GM21528 (cell line): ENCODE measurements around the gene SENP2.

Experiments used
- ATAC-seq: cut with Tn5 transposase; IDR thresholded peaks from one replicate; pipeline ENCODE4 v1.9.1; 2021; ENCODE audit warnings: mild to moderate bottlenecking, moderate library complexity; ENCODE audit not compliant: unreplicated experiment, low FRiP score

Gene SENP2

DNA sequence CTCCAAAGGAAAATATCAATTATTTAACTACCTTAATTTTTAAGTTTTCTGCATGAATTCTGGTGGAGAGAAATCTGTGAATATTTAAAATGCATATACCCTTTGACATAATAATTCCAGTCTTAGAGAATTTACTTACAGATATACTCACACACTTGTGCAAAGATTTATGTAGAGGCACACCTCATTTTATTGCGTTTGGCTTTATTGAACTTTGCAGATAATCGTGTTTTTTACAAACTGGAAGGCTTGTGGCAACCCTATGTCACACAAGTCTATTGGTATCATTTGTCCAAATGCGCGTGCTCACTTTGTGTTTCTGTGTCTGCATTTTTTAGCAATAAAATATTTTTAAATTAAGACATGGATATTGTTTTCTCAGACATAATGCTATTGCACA, 81.5 kb downstream of the SENP2 start:
- ATAC-seq = no peak

DNA sequence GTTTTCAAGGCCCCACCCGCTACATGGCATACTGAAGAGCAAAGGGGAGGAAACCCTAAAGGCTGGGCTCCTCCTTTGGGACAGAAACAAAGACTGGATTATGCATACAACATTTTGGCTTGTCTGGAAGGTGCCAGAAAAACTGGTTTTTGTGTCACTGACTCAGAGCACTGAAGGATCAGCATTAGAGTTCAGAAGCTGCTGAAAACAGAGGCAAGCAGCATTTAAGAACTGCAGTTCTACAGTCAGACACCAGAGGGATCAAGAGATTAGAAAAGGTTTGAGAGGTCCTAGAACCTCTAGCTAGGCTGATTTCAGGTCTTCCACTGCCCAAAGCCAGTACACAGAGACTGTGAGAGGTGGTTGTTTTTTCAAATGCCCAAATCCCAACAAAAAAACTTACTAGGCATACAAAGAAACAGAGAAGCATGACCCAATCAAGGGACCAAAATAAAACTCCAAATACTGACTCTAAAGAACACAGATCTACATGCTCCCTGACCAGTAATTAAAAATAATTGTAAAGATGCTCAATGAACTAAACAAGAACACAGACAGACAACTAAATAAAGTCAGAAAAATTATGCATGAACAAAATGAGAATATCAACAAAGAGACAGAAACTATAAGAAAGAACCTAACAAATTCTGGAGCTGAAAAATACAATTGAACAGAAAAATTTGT, 91.2 kb downstream of the SENP2 start:
- ATAC-seq = no peak

DNA sequence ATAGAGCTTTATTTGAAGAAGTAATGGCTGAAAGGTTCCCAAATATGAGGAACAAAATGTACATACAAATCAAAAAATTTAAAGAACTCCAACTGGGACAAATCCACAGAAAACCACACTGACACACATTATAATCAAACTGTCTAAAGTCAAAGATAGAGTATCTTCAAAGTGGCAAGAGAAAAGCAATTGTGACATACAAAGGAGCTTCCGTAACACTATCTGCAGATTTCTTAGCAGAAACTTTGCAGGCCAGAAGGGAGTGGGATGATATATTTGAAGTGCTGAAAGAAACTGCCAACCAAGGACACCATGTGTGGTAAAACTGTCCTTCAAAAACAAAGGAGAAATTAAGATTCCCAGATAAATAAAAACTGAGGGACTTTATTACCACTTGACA, 91.9 kb downstream of the SENP2 start:
- ATAC-seq = no peak

DNA sequence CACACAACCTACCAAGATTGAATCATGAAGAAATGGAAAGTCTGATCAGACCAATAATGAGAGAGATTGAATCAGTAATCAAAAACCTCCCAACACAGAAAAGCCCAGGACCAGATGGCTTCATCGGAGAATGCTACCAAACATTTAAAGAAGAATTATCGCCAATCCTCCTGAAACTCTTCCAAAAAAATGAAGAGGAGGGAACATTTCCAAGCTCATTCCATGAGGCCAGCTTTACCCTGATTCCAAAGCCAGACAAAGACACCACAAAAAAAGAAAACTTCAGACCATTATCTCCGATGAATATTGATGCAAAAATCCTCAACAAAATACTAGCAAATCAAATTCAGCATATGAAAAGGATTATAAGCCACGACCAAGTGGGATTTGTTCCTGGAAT, 94.1 kb downstream of the SENP2 start:
- ATAC-seq = no peak
